NB4 (cell line): ENCODE measurements around the gene LYSET.

Experiments used
- MAX ChIP-seq: IDR thresholded peaks from 2 replicates; pipeline ENCODE4 v1.6.1; 2011; ENCODE audit warnings: low read depth, low read length
- MYC ChIP-seq: IDR thresholded peaks from 2 replicates; pipeline ENCODE4 v1.6.1; 2011; ENCODE audit warnings: low read depth, low read length
- POLR2A ChIP-seq: IDR thresholded peaks from 2 replicates; pipeline ENCODE4 v1.6.1; 2011; ENCODE audit warnings: mild to moderate bottlenecking; ENCODE audit not compliant: insufficient read length; ENCODE audit errors: extremely low read depth
- TF ChIP-seq, protein P1 (sequence below): IDR thresholded peaks from one replicate; pipeline ENCODE4 v1.5.1; 2012; ENCODE audit warnings: low read depth, low read length

DNA sequence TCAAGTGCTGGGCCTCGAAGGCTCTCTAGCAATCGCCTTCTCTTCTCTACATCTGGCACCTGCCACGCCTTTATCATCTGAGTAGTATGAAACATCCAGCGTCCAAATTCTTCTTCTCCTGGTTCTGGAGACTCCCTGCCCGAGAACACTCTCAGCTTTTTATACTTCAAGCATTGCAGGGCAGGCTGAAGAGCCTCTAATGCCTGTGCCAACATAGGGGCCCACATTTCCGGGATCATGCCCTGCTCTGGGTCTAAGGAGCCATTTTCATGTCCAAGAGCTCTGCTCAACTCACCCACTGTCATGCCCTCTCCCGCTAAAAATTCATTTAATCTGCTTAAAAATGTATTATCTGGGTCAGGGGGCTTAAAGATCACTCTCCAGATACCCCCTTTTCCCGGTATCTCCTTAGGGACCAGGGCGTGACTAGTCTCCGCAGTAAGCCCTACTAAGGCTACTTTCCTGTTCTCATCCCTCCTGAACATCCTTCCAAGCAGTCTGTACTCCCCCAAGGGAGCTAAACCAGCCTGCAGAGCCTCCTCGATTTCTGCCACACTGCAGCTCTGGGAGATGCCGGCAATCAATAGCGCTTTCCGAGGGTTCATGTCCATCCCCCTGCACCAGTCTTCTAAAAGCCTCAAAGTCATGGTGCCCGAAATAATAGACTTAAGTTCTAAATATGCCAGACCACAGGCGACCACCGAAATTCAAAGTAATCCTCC is 1.4 kb upstream of the LYSET start:
- TF ChIP-seq POLR2A = no peak
- TF ChIP-seq, protein P1, sequence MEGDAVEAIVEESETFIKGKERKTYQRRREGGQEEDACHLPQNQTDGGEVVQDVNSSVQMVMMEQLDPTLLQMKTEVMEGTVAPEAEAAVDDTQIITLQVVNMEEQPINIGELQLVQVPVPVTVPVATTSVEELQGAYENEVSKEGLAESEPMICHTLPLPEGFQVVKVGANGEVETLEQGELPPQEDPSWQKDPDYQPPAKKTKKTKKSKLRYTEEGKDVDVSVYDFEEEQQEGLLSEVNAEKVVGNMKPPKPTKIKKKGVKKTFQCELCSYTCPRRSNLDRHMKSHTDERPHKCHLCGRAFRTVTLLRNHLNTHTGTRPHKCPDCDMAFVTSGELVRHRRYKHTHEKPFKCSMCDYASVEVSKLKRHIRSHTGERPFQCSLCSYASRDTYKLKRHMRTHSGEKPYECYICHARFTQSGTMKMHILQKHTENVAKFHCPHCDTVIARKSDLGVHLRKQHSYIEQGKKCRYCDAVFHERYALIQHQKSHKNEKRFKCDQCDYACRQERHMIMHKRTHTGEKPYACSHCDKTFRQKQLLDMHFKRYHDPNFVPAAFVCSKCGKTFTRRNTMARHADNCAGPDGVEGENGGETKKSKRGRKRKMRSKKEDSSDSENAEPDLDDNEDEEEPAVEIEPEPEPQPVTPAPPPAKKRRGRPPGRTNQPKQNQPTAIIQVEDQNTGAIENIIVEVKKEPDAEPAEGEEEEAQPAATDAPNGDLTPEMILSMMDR = no peak
- no peak for TF ChIP-seq MAX
- no peak for TF ChIP-seq MYC
